Measurements from ENCODE around the gene SYF2.
"Not testable (repeated sequence)": the region's sequence is repeated elsewhere in the genome, so short reads cannot be mapped to it uniquely, and the experiment has no call there.

GRCh38 chr1:25266554-25267287, 34.4 kb upstream of the SYF2 start:
- TF ChIP-seq CTCF, POLR2A (IDR thresholded peaks at IDR 0.05): not testable (repeated sequence)

Measured in Peyer's patch (tissue), 4 donors.